Dermis blood vessel endothelial cell (primary cell): ENCODE results near the gene CNTNAP2. TPM values are rescaled to one million over a fixed set of nuclear protein-coding genes. Genes with fewer than 3 reads are reported as not detected.
"Not testable (repeated sequence)": the region's sequence is repeated elsewhere in the genome, so short reads cannot be mapped to it uniquely, and the experiment has no call there.

Experiments
- DNase-seq: peaks from one replicate; pipeline ENCODE4 v3.0.0; 2010
- total RNA-seq: library from RNA; depleted of rRNA; stranded (reverse); fragments of >200 nt; gene quantifications from 2 replicates; pipeline ENCODE4 v1.2.3, GENCODE V29; 2014

Gene CNTNAP2
- total RNA-seq, 1 donor from 2014 or later, result not detected

- no peak for DNase-seq
Observed at GRCh38 chr7:148045521-148045920, 1928.9 kb downstream of the CNTNAP2 start.

GRCh38 chr7:148049068-148049467 lies 1932.5 kb downstream of the CNTNAP2 start:
- no peak for DNase-seq

GRCh38 chr7:148050492-148051158 lies 1934.0 kb downstream of the CNTNAP2 start:
- DNase-seq, result no peak

DNA sequence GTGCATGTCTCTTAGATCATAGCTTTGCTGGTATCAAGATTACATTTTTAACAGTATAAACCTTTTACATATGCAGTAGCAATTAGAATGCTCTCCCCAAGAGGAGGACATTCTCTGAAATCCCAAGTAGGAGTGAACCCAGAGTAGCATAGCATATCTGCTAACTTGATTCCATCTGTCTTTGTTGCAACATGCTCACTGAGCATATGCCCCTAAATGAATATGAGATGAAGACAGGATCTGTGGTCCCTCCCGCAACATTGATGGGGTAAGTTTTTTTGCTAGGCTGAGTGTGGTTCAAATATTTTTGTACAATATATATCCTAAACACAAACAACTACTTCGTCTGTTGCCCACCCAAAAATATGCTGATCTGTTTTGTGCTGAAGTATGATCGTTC lies 1939.8 kb downstream of the CNTNAP2 start:
- DNase-seq, result no peak

GRCh38 chr7:148058092-148058491 lies 1941.5 kb downstream of the CNTNAP2 start:
- no peak for DNase-seq

GRCh38 chr7:148058753-148059152 lies 1942.2 kb downstream of the CNTNAP2 start:
- no peak for DNase-seq

DNA sequence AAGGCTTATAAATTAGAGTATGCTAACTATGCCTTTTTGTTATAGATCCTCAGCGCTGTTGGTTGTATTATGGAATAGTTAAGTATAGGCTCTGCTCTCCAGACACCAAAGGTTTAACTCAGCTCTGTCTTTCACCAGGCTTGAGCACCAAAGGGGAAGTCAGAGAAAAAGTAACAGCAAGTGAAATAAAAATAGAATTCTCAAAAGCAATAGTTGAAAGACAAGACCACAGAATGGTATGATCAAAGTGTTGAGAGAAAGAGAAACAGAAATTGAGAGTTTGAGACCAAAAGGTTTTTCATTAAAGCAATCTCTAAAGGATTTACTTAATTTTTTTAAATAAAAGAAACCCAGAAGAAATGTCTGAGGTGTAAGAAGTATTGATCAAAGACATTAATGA lies 1944.1 kb downstream of the CNTNAP2 start:
- no peak for DNase-seq

GRCh38 chr7:148078111-148078510 lies 1961.5 kb downstream of the CNTNAP2 start:
- not testable (repeated sequence) for DNase-seq

DNA sequence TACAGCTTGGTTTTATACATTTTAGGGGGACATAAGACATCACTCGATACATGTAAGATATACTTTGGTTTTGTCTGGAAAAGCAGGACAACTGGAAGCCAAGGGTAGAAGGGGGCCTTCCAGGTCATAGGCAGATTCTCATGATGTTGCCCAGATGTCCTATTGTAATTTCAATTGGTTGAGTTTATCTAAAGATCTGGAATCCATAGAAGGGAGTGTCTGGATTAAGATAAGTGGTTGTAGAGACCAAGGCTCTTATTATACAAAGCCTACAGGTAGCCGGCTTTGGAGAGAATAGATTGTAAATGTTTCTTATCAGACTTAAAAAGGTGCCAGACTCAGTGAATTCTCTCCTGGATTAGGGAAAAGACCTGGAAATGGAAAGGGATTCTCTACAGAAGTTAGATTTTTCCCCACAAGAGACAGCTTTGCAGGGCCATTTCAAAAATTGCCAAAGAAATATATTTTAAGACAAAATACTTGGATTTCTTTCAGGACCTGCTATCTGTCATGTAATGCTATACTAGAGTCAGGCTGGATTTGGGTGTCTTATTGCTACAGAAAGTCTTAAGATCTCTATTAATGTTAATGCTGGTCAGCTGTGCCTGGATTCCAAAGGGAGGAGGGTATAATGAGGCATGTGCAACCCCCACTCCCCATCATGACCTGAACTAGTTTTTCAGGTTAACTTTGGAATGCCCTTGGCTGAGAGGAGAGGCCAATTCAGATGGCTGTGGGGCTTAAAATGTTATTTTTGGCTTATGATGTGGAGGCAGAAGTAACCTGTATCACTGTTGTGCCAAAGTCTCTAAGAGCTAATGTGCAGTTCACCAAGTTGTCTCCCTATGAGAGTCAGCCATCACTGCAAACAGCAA lies 1962.8 kb downstream of the CNTNAP2 start:
- DNase-seq, result no peak

GRCh38 chr7:148083448-148083847 lies 1966.8 kb downstream of the CNTNAP2 start:
- DNase-seq, result no peak

DNA sequence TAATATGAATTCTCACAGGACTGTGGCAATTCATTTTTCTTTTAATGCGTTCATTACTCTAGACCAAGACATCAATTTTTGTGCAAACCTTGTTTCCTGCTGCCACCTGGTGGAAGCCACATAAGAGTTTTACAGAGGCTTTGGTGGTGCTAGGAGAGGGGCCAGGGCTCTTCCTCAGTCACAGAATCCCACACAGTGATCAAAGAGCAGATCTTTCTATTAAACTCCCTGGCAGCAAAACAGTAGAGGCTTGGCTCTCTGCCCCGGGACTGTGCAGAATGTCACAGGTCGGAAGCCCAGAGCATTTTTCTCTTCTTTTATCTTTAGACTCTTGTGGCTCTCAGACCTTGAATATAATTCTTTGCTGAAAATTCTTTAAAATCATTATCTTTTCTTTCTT lies 1967.5 kb downstream of the CNTNAP2 start:
- no peak for DNase-seq

DNA sequence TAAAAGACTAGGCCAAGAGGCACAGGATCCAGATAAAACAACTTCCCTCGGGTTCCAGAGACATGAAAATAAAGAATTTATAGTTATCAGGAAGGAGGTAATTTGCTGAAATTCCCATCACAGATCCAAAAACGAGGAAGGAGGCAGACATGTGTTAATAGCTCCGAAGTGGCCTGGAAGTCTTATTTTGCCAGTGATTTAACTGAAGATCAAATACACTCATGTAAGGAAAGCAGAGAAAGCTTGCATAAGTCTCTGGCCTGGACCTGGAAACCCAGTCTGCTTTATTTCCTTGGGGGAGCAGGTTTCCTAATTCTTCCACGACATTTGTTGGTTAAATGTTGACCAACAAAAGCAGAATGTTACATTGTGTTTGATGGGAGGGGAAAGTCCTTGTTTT lies 1975.3 kb downstream of the CNTNAP2 start:
- no peak for DNase-seq

DNA sequence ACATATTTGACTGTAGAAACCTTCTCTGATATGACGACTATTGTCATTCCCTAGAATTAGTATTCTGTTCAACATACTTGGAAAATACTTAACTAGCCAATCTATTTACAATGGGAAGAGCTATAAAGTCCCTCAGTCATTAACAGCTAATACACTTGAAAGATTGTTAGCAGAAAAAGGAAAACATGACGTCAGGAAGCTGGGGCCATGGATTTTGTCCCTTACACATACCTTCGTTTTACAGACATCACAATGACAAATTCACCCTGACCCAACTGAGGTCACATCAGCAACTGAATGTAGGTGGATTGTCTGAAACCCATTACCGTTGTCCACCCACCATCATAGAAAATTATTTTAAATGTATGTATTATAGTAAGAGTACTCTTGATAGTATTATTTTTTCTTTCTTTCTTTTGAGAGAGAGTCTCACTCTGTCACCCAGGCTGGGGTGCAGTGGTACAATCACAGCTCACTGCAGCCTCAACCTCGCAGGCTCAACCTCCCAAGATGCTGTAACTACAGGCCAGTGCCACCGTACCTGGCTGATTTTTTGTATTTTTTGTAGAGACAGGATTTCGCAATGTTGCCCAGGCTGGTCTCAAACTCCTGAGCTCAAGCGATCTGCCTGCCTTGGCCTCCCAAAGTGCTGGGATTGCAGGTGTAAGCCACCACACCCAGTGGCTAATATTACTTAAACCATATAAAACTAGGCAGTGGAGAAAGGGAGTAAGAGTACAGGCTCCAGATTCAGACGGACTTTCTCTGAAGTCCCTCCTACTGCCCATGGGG lies 1977.0 kb downstream of the CNTNAP2 start:
- DNase-seq, result no peak

DNA sequence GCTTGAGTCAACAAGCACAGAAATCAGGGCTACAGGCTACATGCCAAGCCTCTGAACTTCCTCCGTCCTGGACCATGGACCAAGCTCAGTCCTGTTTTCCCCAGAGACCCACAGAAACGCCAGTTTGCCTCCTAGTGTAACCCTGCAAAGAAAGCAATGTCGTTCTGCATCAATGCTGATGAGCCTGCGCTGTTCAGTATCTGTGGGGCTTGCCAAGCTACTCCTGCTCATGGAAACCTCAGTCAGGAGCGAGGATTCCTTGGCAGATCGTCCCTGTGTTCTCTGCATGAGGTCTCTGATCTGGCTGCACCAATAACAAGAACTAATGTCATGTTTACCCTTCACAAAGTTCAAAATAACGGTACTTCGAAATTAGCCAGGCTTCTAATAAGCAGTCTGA lies 1978.5 kb downstream of the CNTNAP2 start:
- DNase-seq, result no peak

DNA sequence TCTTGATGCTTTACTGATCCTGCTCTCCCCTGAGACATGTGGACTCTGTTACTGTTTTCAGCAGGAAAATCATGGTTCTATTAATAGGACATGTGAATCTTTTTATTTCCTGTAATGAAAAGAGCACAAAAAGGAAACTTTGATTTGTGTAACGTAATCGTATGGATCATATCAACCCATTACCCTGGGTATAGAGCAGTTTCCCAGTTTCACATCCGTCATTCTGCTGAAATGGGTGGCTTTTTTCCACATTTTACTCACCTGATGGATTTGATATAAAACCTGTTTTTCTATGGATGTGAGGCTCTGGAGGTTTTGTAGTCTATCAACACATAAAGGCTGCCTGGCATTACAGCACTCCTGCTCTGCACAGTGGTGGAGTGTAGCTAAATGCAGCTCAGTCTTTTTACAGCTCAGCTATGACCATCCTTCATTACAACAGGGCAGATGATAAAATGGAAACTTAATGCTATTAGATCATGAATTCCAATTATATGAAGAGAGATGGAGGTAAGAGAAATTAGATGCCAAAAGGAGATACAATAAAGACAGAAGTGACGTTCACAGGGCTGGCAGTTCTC lies 1987.6 kb downstream of the CNTNAP2 start:
- DNase-seq, result no peak

- DNase-seq, result no peak
Observed at GRCh38 chr7:148104924-148105323, 1988.3 kb downstream of the CNTNAP2 start.

GRCh38 chr7:148105853-148106252 lies 1989.3 kb downstream of the CNTNAP2 start:
- no peak for DNase-seq

DNA sequence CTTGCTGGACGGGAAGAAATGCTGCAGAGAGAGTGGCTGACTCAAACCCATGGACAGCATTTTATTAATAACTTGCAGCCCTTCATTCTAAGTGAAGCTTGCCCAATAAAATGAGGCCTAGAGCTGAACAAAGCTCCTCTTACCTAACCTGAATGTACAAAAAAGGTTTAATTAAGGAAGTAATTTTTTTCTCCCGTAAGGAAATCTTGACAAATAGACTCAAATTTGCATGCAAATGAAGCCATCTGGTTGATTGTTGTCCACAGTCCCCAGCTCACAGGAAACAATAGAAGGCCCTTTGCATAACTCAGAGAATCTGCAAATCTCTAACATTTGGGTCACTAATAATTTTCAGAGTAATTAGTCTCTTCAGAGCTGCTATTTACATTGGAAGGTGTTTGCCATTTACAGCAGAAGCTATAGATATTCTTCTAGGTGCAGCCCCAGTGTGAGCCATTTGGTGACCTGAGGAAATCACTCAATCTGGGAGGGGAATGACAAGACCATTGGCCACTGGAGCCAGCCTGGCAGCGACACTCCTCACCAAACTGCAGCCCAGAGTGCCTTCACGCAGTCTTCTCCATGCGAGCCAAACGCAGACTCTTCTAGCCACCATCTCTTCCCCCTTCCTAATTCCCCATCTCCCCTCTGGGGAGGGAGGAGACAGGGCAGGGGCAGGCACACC lies 1991.0 kb downstream of the CNTNAP2 start:
- DNase-seq, result no peak

DNA sequence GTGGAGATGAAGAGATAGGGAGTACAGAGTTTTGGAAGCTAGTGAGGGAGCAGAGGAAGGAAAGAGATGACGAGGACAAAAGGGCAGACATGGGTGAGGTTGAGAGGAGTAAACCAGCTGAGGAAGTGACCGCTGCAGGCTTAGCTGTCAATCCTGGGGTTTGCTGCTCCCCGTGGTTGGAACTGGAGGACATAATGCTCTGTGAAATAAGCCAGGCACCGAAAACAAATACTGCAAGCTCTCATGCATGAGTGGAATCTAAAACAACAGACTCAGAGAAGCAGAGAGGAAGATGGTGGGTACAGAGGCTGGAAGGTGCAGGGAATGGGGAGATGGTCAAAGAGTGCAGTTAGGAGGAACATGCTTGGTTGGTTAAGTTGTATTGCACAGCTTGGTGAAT lies 1991.8 kb downstream of the CNTNAP2 start:
- no peak for DNase-seq

GRCh38 chr7:148110097-148110868 lies 1993.7 kb downstream of the CNTNAP2 start:
- no peak for DNase-seq

DNA sequence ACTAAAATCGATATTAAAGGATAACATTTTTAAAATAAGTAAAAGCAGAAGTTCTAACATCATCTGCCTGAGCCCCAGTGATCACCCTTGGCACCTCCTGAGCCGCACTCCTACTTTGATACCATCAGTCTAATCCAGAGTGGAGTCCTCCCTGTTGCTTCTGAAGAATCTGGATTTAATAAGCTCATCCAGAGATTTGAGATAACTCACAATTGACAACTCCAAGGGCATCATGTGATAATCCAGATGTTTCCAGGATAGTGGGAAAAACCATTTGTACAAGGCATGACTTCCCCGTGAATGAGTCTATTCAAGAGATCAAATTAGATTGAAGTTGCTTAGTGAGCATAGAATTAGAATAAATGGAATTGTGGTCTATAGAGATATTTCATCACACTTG lies 1998.2 kb downstream of the CNTNAP2 start:
- DNase-seq, result no peak

GRCh38 chr7:148115308-148115707 lies 1998.7 kb downstream of the CNTNAP2 start:
- no peak for DNase-seq
